Small intestine (tissue), 7 donors: ENCODE results near the gene REPS2. TPM values are rescaled to one million over a fixed set of nuclear protein-coding genes. Genes with fewer than 3 reads are reported as not detected.

Experiments
- DNase-seq, 2 donors: peaks; one replicate each; pipeline versions ENCODE4 v3.0.0 to v3.0.0-alpha.2; 2013
- FAIRE-seq: peaks from 2 replicates; lab custom pipeline; 2012; peaks lifted over from hg19 to GRCh38; lab: Jason Lieb, UNC
- H3K27ac ChIP-seq, 3 donors: one replicate each; pipeline ENCODE4 v1.5.1; 2013; ENCODE audit warnings: low read length in 2 of 3, mild to moderate bottlenecking in 2 of 3, control low read depth in 1 of 3, inconsistent platforms in 1 of 3, low read depth in 1 of 3, moderate library complexity in 1 of 3
- H3K27me3 ChIP-seq, 3 donors: one replicate each; pipeline ENCODE4 v1.6.1; 2013; ENCODE audit warnings: low read length in 3 of 3, inconsistent platforms in 1 of 3; ENCODE audit not compliant: control insufficient read depth in 3 of 3, insufficient read depth in 3 of 3
- H3K36me3 ChIP-seq, 3 donors: one replicate each; pipeline ENCODE4 v1.6.1; 2013; ENCODE audit warnings: low read length in 3 of 3, inconsistent platforms in 1 of 3, low read depth in 1 of 3, mild to moderate bottlenecking in 1 of 3, moderate library complexity in 1 of 3; ENCODE audit not compliant: control insufficient read depth in 3 of 3, insufficient read depth in 2 of 3
- H3K4me1 ChIP-seq, 3 donors: one replicate each; pipeline ENCODE4 v1.6.1; 2013; ENCODE audit warnings: low read length in 2 of 3, inconsistent platforms in 1 of 3, low read depth in 1 of 3, mild to moderate bottlenecking in 1 of 3, moderate library complexity in 1 of 3; ENCODE audit not compliant: control insufficient read depth in 3 of 3, insufficient read depth in 2 of 3
- H3K4me3 ChIP-seq, 3 donors: one replicate each; pipeline ENCODE4 v1.5.1; 2013; ENCODE audit warnings: low read length in 3 of 3, control low read depth in 1 of 3, inconsistent platforms in 1 of 3, low read depth in 1 of 3, mild to moderate bottlenecking in 1 of 3, moderate library complexity in 1 of 3
- H3K9me3 ChIP-seq, 2 donors: one replicate each; pipeline ENCODE4 v1.6.1; 2013; ENCODE audit warnings: low read depth in 1 of 2, low read length in 1 of 2; ENCODE audit not compliant: control insufficient read depth in 2 of 2, insufficient read depth in 1 of 2
- WGBS, 3 donors: extraction: QIAGEN DNeasy Blood & Tissue Kit; methylation state at CpG; one replicate each; pipeline ENCODE4 v1.1.7; 2013; 5-methylcytosine and 5-hydroxymethylcytosine counted together
- polyA plus RNA-seq, 4 donors: library from polyadenylated mRNA; stranded (reverse) in 3 of 4; unstranded in 1 of 4; fragments of 200-250 nt in 3 of 4; fragments of 120-200 nt in 1 of 4; gene quantifications; one replicate each; pipeline versions ENCODE4 v1.2.1 to v1.2.3, GENCODE V29; 2013
- donor health status: healthy with polysubstance abuse.
- donor health status: control.
- donor health status: control.
- donor health status: Bipolar disorder and iron deficiency.
- donor health status: healthy.

Gene REPS2
- polyA plus RNA-seq, 4 donors: 1.3 to 8.3 (median 3.2) TPM

DNA sequence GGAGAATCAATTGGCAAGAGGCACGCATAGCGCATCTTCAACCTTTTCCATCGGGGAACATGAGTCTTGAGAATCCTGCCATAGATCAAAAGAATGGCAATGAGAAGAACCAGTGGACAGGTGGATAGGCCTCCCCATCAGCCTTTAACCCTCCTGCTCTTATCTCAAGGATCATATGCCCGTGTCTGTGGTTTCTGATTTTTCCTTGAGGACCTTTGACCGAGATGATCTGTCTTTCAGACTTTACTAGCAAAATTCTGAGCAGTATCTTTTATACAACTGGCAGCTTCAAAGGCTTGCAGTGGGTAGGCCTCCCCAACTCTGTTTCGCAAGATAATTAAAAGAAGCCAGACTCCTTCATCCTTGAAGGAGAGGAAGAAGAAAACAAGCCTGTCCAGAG lies 174.4 kb downstream of the REPS2 start:
- Histone ChIP-seq H3K27ac (peak overlapping the region in 1 of 3 donors; percentile 11), H3K4me3 (no peak overlapping the region), H3K27me3 (no peaks in the 10 kb centered on the region), H3K36me3 (no peaks in the 10 kb centered on the region), H3K9me3 (no peaks in the 10 kb centered on the region), H3K4me1 (no peaks in the 10 kb centered on the region)
- 73 to 75% (median 74%) methylated on average over 6 of the region's 6 CpGs for WGBS, 3 donors
- FAIRE-seq (no peak), DNase-seq (peak in 1 of 2 donors; percentile 21)

DNA sequence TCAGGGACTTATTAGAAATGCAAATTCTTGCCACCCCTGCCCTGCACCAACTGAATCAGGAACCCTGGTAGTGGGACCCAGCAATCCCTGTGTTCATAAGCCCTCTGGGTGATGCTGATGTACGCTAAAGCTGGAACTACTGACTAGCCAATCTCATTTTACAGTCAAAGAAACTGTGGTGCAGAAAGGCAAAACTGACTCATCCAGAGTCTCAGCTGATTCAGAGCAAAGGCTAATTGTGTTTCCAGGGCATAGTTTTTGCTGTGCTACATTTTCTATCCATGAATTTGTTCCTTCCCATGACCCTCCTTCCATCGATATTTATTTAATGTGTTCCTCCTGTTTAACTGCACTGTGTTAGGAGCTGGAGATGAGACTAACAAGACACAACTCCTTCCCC lies 207.5 kb downstream of the REPS2 start:
- FAIRE-seq (no peak), DNase-seq (no peak)
- H3K27ac ChIP-seq: no peak overlapping the region
- 87 to 92% (median 90%) methylated on average over 2 of the region's 2 CpGs for WGBS, 3 donors
- no peaks in the 10 kb centered on the region for H3K9me3 ChIP-seq
- H3K4me1 ChIP-seq: no peaks in the 10 kb centered on the region
- H3K36me3 ChIP-seq: no peaks in the 10 kb centered on the region
- H3K4me3 ChIP-seq: no peak overlapping the region
- H3K27me3 ChIP-seq: no peaks in the 10 kb centered on the region

- DNase-seq (no peak), FAIRE-seq (no peak)
- 91 to 100% (median 96%) methylated on average over 1 of the region's 1 CpG for WGBS, 3 donors
- Histone ChIP-seq H3K4me3 (no peak overlapping the region), H3K36me3 (no peaks in the 10 kb centered on the region), H3K9me3 (peaks cover 1 to 6% of the 10 kb centered on the region in 2 donors), H3K27me3 (no peaks in the 10 kb centered on the region), H3K27ac (no peak overlapping the region), H3K4me1 (no peaks in the 10 kb centered on the region)
Observed at GRCh38 chrX:17160975-17161374, 214.5 kb downstream of the REPS2 start.

DNA sequence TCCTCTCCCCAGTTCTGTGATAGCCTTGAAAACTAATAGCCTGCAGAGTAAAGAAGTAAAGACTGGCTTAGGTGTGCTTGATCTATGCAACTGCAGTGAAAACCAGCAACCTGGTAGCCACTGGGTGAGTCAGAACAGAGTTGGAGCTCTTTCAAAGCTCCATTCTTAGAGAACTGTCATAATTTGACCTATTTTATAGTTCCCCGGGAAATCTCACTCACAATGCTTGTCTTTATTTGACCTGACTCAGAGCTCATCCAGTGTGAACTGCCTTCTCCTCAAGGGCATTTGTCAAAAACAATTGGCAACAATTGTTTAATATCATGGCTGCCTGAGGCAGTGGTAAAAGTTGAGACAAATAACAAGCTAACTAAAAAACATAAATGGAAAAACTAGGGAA lies 215.5 kb downstream of the REPS2 start:
- Histone ChIP-seq H3K9me3 (peaks cover 1 to 6% of the 10 kb centered on the region in 2 donors), H3K4me3 (no peak overlapping the region), H3K27ac (no peak overlapping the region), H3K4me1 (no peaks in the 10 kb centered on the region), H3K36me3 (no peaks in the 10 kb centered on the region), H3K27me3 (no peaks in the 10 kb centered on the region)
- DNase-seq: no peak
- FAIRE-seq: no peak
- WGBS, 3 donors: 93 to 100% (median 100%) methylated on average over 1 of the region's 1 CpG

GRCh38 chrX:17164079-17164478 lies 217.6 kb downstream of the REPS2 start:
- no peaks in the 10 kb centered on the region for H3K4me1 ChIP-seq
- H3K27ac ChIP-seq: no peak overlapping the region
- FAIRE-seq: peak; percentile 62
- no peak overlapping the region for H3K4me3 ChIP-seq
- no peaks in the 10 kb centered on the region for H3K27me3 ChIP-seq
- no peaks in the 10 kb centered on the region for H3K36me3 ChIP-seq
- H3K9me3 ChIP-seq: peaks cover 1 to 6% of the 10 kb centered on the region in 2 donors
- no peak for DNase-seq
- 59 to 90% (median 85%) methylated on average over 1 of the region's 1 CpG for WGBS, 3 donors

DNA sequence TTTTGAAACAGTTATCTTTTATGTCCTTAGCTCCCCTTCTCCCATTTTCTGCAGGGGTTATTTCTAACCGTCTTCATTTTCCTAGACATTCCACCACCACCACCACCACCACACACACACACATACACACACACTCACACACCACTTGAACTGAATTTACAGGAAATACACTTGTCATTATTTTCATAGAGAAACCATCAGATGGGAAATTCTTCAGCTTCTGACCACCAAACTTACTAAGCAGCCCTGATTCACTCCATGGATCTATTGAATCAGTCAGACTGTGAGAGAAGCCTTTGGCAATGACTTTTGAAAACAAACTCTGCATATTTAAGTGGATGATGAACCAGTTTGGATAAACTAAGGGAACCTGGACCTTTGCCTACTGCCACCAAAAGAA lies 218.5 kb downstream of the REPS2 start:
- H3K27me3 ChIP-seq: no peaks in the 10 kb centered on the region
- no peaks in the 10 kb centered on the region for H3K36me3 ChIP-seq
- no peaks in the 10 kb centered on the region for H3K4me1 ChIP-seq
- no peak overlapping the region for H3K4me3 ChIP-seq
- no peak for FAIRE-seq
- peaks cover 1 to 6% of the 10 kb centered on the region in 2 donors for H3K9me3 ChIP-seq
- no peak for DNase-seq
- H3K27ac ChIP-seq: no peak overlapping the region
- WGBS, 3 donors: 80 to 100% (median 94%) methylated on average over 1 of the region's 1 CpG

- Histone ChIP-seq H3K27me3 (no peaks in the 10 kb centered on the region), H3K4me3 (no peak overlapping the region), H3K9me3 (no peaks in the 10 kb centered on the region), H3K27ac (no peak overlapping the region), H3K36me3 (no peaks in the 10 kb centered on the region), H3K4me1 (no peaks in the 10 kb centered on the region)
- no peak for DNase-seq
- no peak for FAIRE-seq
- 94 to 100% (median 97%) methylated on average over 2 of the region's 2 CpGs for WGBS, 3 donors
Observed at GRCh38 chrX:17167915-17168314, 221.5 kb downstream of the REPS2 start.

DNA sequence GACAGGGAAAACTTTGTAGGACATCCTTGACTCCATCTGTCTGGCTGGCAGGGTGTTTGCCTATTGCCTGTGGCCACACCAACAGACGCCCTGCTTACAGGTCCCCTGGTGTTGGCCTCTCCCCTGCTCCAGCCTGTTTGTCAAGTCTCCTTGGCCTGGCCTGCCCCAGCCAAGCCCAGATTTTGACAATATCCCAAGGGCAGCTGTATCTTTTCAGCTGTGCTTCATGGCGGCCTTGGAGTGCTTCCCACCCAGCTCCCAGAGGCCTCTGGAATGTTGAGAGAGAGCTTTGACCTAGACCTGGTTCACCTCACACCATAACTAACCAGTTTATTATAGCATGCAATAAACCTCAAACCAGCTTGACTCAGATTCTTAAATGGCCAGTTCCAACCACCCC lies 224.5 kb downstream of the REPS2 start:
- Histone ChIP-seq H3K27me3 (no peaks in the 10 kb centered on the region), H3K9me3 (no peaks in the 10 kb centered on the region), H3K4me3 (no peak overlapping the region), H3K36me3 (no peaks in the 10 kb centered on the region), H3K4me1 (no peaks in the 10 kb centered on the region), H3K27ac (no peak overlapping the region)
- 76 to 78% (median 76%) methylated on average over 2 of the region's 2 CpGs for WGBS, 3 donors
- FAIRE-seq (no peak), DNase-seq (no peak)

GRCh38 chrX:17174671-17175070 lies 228.2 kb downstream of the REPS2 start:
- no peak for DNase-seq
- no peak for FAIRE-seq
- Histone ChIP-seq H3K27me3 (no peaks in the 10 kb centered on the region), H3K36me3 (no peaks in the 10 kb centered on the region), H3K4me3 (no peak overlapping the region), H3K4me1 (no peaks in the 10 kb centered on the region), H3K9me3 (no peaks in the 10 kb centered on the region), H3K27ac (no peak overlapping the region)
- 72 to 85% (median 84%) methylated on average over 8 of the region's 8 CpGs for WGBS, 3 donors
